ENCODE measurements around the gene TPM1. TPM values are rescaled to one million over a fixed set of nuclear protein-coding genes. Genes with fewer than 3 reads are reported as not detected.

The TPM1 gene
- total and polyA plus RNA-seq, 4 donors, result 118 to 469 (median 192) TPM

DNA sequence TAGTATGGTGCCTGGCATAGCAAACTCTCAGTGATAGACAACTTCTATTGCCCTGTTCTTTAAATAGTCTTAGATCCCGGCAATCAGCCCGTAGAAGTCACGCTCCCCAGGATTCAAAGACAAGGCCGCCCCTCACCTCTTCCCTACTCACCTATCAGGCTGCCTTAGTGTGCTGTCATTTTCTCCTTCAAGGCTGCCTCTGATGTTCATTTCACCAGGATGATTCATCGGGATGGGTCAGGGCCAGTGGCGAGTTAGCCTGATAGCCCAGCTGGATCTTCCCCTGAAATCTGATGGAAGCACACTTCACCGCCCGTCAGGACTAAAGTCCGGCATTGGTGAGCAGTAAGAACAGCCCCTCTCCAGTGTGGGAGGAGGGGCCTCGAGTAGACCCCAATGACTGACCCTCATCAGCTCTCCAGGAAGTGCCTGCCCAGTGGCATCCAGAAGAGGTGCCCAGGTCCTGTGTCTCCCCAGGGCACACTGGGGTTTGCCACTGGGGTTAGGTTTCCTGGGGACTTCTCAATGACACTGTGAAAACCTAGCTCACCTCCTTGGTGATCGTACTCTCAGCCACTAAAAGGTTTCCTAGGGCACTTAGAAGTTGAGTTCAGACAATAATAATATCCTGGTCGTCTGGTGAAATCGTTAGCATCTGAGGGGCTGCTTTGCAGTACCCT is 37.5 kb downstream of the TPM1 start:
- H3K9ac ChIP-seq (ENCODE audit: insufficient read depth in 1 of 2, low read length in 2 of 2), result no peak overlapping the region
- no peak overlapping the region for H3K27ac ChIP-seq (ENCODE audit: low read depth in 1 of 2, low read length in 1 of 2)
- no peaks in the 10 kb centered on the region for H3K36me3 ChIP-seq (ENCODE audit: control insufficient read depth in 4 of 4, insufficient read depth in 4 of 4, low read length in 4 of 4)
- no peak overlapping the region for H3K4me3 ChIP-seq
- ATAC-seq (ENCODE audit: insufficient read depth, low FRiP score) (no peak), DNase-seq (no peak)
- H3K27me3 ChIP-seq (ENCODE audit: control insufficient read depth in 3 of 3, insufficient read depth in 3 of 3, low read length in 2 of 3), result no peaks in the 10 kb centered on the region
- no peaks in the 10 kb centered on the region for H3K9me3 ChIP-seq (ENCODE audit: control insufficient read depth in 4 of 4, insufficient read depth in 3 of 4, low read length in 3 of 4)
- TF ChIP-seq, protein P1, sequence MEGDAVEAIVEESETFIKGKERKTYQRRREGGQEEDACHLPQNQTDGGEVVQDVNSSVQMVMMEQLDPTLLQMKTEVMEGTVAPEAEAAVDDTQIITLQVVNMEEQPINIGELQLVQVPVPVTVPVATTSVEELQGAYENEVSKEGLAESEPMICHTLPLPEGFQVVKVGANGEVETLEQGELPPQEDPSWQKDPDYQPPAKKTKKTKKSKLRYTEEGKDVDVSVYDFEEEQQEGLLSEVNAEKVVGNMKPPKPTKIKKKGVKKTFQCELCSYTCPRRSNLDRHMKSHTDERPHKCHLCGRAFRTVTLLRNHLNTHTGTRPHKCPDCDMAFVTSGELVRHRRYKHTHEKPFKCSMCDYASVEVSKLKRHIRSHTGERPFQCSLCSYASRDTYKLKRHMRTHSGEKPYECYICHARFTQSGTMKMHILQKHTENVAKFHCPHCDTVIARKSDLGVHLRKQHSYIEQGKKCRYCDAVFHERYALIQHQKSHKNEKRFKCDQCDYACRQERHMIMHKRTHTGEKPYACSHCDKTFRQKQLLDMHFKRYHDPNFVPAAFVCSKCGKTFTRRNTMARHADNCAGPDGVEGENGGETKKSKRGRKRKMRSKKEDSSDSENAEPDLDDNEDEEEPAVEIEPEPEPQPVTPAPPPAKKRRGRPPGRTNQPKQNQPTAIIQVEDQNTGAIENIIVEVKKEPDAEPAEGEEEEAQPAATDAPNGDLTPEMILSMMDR (IDR thresholded peaks at IDR 0.05; ENCODE audit: control extremely low read depth, extremely low read depth), result no peak
- 86 to 92% methylated on average over 13 of the region's 13 CpGs for WGBS, 2 donors
- peaks cover 0 to 51% (median 9%) of the 10 kb centered on the region in 5 donors for H3K4me1 ChIP-seq (ENCODE audit: control insufficient read depth in 5 of 5, insufficient read depth in 5 of 5, low read length in 5 of 5)

DNA sequence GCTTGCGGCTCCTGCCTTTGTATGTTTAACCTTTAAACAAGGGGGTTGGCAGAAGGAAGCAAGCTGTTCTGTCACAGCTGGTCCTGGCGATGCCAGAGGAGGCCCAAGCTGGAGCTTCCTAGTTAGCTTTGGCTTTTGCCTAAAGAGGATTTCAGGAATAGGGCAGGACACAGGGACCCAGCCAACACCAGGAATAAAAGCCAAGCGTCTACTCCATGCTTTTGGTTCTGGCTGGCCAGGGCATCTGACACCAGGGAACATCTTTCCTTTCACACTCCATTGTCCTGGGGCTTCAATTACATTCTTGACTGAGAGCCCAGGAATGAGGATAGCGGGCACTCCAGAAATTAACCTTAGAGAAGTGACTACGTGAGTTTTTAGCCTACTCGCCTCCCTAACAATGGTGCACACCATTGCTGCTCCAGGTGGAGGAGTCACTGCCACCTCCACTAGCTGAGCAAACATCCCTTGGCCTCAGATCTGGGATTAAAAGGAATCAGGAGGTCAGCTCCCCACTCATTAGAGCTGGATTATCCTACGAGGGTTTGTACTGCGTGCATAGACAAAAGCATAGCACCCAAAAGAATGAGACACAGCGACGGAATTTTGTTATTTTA is 38.2 kb downstream of the TPM1 start:
- DNase-seq (peak; percentile 70 to 72 (median 71)), ATAC-seq (ENCODE audit: insufficient read depth, low FRiP score) (no peak)
- TF ChIP-seq, protein P1 (IDR thresholded peaks at IDR 0.05; ENCODE audit: control extremely low read depth, extremely low read depth), result no peak
- WGBS, 2 donors, result 85 to 92% methylated on average over 10 of the region's 10 CpGs
- no peaks in the 10 kb centered on the region for H3K27me3 ChIP-seq (ENCODE audit: control insufficient read depth in 3 of 3, insufficient read depth in 3 of 3, low read length in 2 of 3)
- H3K27ac ChIP-seq (ENCODE audit: low read depth in 1 of 2, low read length in 1 of 2), result no peak overlapping the region
- no peak overlapping the region for H3K4me3 ChIP-seq
- H3K9ac ChIP-seq (ENCODE audit: insufficient read depth in 1 of 2, low read length in 2 of 2), result no peak overlapping the region
- peaks cover 0 to 44% (median 9%) of the 10 kb centered on the region in 5 donors for H3K4me1 ChIP-seq (ENCODE audit: control insufficient read depth in 5 of 5, insufficient read depth in 5 of 5, low read length in 5 of 5)
- no peaks in the 10 kb centered on the region for H3K9me3 ChIP-seq (ENCODE audit: control insufficient read depth in 4 of 4, insufficient read depth in 3 of 4, low read length in 3 of 4)
- no peaks in the 10 kb centered on the region for H3K36me3 ChIP-seq (ENCODE audit: control insufficient read depth in 4 of 4, insufficient read depth in 4 of 4, low read length in 4 of 4)

DNA sequence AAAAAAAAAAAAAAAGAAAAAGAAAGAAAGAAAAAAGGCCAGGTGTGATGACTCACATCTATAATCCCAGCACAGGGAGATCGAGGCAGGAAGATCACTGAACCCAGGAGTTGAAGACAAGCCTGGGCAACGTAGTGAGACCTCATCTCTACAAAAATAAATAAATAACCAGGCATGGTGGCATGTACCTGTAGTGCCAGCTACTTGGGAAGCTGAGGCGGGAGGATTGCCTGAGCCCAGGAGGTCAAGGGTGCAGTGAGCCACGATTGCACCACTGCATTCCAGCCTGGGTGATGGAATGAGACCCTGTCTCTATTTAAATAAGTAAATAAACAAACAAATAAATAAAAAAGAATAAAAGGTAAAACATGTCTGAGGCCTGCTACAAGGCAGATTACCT is 39.8 kb downstream of the TPM1 start:
- Histone ChIP-seq H3K4me1 (ENCODE audit: control insufficient read depth in 5 of 5, insufficient read depth in 5 of 5, low read length in 5 of 5) (peaks cover 5 to 47% (median 10%) of the 10 kb centered on the region in 5 donors), H3K27ac (ENCODE audit: low read depth in 1 of 2, low read length in 1 of 2) (no peak overlapping the region), H3K36me3 (ENCODE audit: control insufficient read depth in 4 of 4, insufficient read depth in 4 of 4, low read length in 4 of 4) (no peaks in the 10 kb centered on the region), H3K27me3 (ENCODE audit: control insufficient read depth in 3 of 3, insufficient read depth in 3 of 3, low read length in 2 of 3) (no peaks in the 10 kb centered on the region), H3K9me3 (ENCODE audit: control insufficient read depth in 4 of 4, insufficient read depth in 3 of 4, low read length in 3 of 4) (no peaks in the 10 kb centered on the region), H3K9ac (ENCODE audit: insufficient read depth in 1 of 2, low read length in 2 of 2) (no peak overlapping the region), H3K4me3 (no peak overlapping the region)
- TF ChIP-seq, protein P1 (IDR thresholded peaks at IDR 0.05; ENCODE audit: control extremely low read depth, extremely low read depth), result no peak
- ATAC-seq (ENCODE audit: insufficient read depth, low FRiP score) (no peak), DNase-seq (no peak)
- 77 to 78% methylated on average over 4 of the region's 4 CpGs for WGBS, 2 donors

Measured in lung (tissue), 12 donors.